ENCODE data around the gene TNP2.

DNA sequence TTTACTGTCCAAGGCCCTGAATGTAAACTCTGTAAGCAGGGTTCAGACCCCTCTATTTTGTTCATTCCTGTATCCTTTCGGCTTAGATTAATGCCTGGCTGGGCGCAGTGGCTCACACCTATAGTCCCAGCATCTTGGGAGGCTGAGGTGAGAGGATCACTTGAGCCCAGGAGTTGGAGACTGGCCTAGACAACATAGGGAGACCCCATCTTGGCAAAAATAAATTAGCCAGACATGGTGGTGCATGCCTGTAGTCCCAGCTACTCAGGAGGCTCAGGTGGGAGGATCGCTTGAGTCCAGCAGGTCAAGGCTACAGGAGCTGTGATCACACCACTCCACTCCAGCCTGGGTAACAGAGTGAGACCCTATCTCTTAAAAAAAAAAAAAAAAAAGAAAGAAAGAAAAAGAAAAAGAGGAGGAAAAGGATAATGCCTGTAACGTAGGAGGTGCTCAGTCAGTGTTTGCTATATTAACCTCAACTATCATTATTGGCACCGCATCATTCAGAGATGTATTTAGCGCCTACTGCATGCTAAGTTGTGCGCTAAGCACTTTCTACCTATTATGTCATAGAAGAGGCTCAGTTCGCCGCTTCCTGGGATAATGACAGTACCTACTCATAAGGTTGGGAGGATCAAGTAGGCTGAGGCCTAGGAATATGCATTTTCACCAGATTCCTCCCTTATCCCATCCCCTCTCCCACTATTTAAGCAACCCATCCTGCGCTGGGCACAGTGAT is 18.2 kb downstream of the TNP2 start:
- TF ChIP-seq ELF4 (IDR thresholded peaks at IDR 0.05) (no peak), FOXM1 (IDR thresholded peaks at IDR 0.05; ENCODE audit: borderline replicate concordance) (no peak), SP1 (IDR thresholded peaks at IDR 0.05) (no peak), LEF1 (IDR thresholded peaks at IDR 0.05; ENCODE audit: borderline replicate concordance) (no peak), BHLHE40 (IDR thresholded peaks at IDR 0.05; ENCODE audit: borderline replicate concordance) (no peak), NFRKB (IDR thresholded peaks at IDR 0.05) (no peak)

Measured in HEK293T (cell line).